CD14-positive monocyte (primary cell): ENCODE results near the gene CAPS. TPM values are rescaled to one million over a fixed set of nuclear protein-coding genes. Genes with fewer than 3 reads are reported as not detected.
A peak's percentile ranks its signal among the peaks of the same experiment; 100 is the strongest.
"Not testable (repeated sequence)": the region's sequence is repeated elsewhere in the genome, so short reads cannot be mapped to it uniquely, and the experiment has no call there.

ENCODE experiments used
- DNase-seq, 3 donors: peaks; one replicate each; pipeline ENCODE4 v3.0.0-alpha.2; 2011 to 2022
- H2AFZ ChIP-seq: 2 replicates; pipeline ENCODE4 v1.6.0; 2012; ENCODE audit warnings: mild to moderate bottlenecking, low read depth, low read length, inconsistent platforms; ENCODE audit not compliant: insufficient read depth, poor library complexity, severe bottlenecking
- H3K27ac ChIP-seq, 2 donors: 1 replicate in 1 of 2; 2 replicates in 1 of 2; pipeline ENCODE4 v1.5.1; 2012 to 2013; ENCODE audit warnings: low read length in 2 of 2, control low read depth in 1 of 2, inconsistent platforms in 1 of 2, low read depth in 1 of 2, mild to moderate bottlenecking in 1 of 2
- H3K27me3 ChIP-seq, 2 donors: one replicate each; pipeline versions ENCODE4 v1.6.0 to v1.6.1; 2011 to 2013; ENCODE audit warnings: low read length in 2 of 2; ENCODE audit not compliant: control insufficient read depth in 2 of 2, insufficient read depth in 2 of 2
- H3K36me3 ChIP-seq, 2 donors: replicated peaks in 1 of 2; 1 replicate in 1 of 2; 2 replicates in 1 of 2; pipeline versions ENCODE4 v1.5.1 to v1.6.1; 2012 to 2013; ENCODE audit warnings: low read length in 2 of 2, control low read depth in 1 of 2, inconsistent platforms in 1 of 2, mild to moderate bottlenecking in 1 of 2; ENCODE audit not compliant: insufficient read depth in 2 of 2, control insufficient read depth in 1 of 2
- H3K4me1 ChIP-seq, 2 donors: 1 replicate in 1 of 2; 2 replicates in 1 of 2; pipeline versions ENCODE4 v1.5.1 to v1.6.1; 2012 to 2013; ENCODE audit warnings: low read length in 2 of 2, control low read depth in 1 of 2, inconsistent platforms in 1 of 2, mild to moderate bottlenecking in 1 of 2, moderate library complexity in 1 of 2; ENCODE audit not compliant: insufficient read depth in 2 of 2, control insufficient read depth in 1 of 2
- H3K4me2 ChIP-seq: replicated peaks from 2 replicates; pipeline ENCODE3; 2012; ENCODE audit warnings: low read length, moderate library complexity, mild to moderate bottlenecking; ENCODE audit not compliant: poor library complexity, severe bottlenecking; ENCODE audit errors: extremely low read depth
- H3K4me3 ChIP-seq, 3 experiments: fragments of 200-600 bp in 1 of 3; sonication (generic) in 1 of 3; replicated peaks in 1 of 3; 1 replicate in 2 of 3; 2 replicates in 1 of 3; pipeline ENCODE4 v1.5.1; 2011 to 2013; ENCODE audit warnings: low read length in 3 of 3, mild to moderate bottlenecking in 3 of 3, control low read depth in 2 of 3, low read depth in 2 of 3, inconsistent platforms in 1 of 3, moderate library complexity in 1 of 3
- H3K79me2 ChIP-seq: 2 replicates; pipeline ENCODE4 v1.6.0; 2012; ENCODE audit warnings: mild to moderate bottlenecking, control low read depth, inconsistent platforms, low read length, moderate library complexity; ENCODE audit not compliant: insufficient read depth
- H3K9ac ChIP-seq: 2 replicates; pipeline ENCODE4 v1.6.0; 2017; ENCODE audit warnings: low read length, mild to moderate bottlenecking; ENCODE audit not compliant: insufficient read depth, poor library complexity, severe bottlenecking
- H3K9me3 ChIP-seq, 2 donors: replicated peaks in 1 of 2; 1 replicate in 1 of 2; 2 replicates in 1 of 2; pipeline versions ENCODE4 v1.5.1 to v1.6.1; 2012 to 2013; ENCODE audit warnings: low read length in 2 of 2, control low read depth in 1 of 2; ENCODE audit not compliant: control insufficient read depth in 1 of 2, insufficient read depth in 1 of 2
- H4K20me1 ChIP-seq: 2 replicates; pipeline ENCODE4 v1.6.0; 2012; ENCODE audit warnings: mild to moderate bottlenecking, low read length, control low read depth, moderate library complexity; ENCODE audit not compliant: insufficient read depth
- H3K27ac Mint-ChIP-seq, 7 donors: one replicate each; pipeline ENCODE4 v1.8.0; 2020; ENCODE audit warnings: mild to moderate bottlenecking in 7 of 7, mixed read lengths in 7 of 7, moderate library complexity in 6 of 7, inconsistent platforms in 2 of 7
- H3K27me3 Mint-ChIP-seq, 3 donors: one replicate each; pipeline ENCODE4 v1.8.0; 2021 to 2022; ENCODE audit warnings: low read depth in 3 of 3, mild to moderate bottlenecking in 3 of 3, mixed read lengths in 3 of 3, moderate library complexity in 3 of 3, inconsistent platforms in 1 of 3
- H3K36me3 Mint-ChIP-seq, 2 donors: one replicate each; pipeline ENCODE4 v1.8.0; 2020; ENCODE audit warnings: mixed read lengths in 2 of 2, inconsistent platforms in 1 of 2, mild to moderate bottlenecking in 1 of 2
- H3K4me1 Mint-ChIP-seq: one replicate; pipeline ENCODE4 v1.8.0; 2020; ENCODE audit warnings: mild to moderate bottlenecking, mixed read lengths
- H3K4me3 Mint-ChIP-seq, 2 donors: one replicate each; pipeline ENCODE4 v1.8.0; 2020; ENCODE audit warnings: mild to moderate bottlenecking in 2 of 2, mixed read lengths in 2 of 2, moderate library complexity in 1 of 2
- H3K9me3 Mint-ChIP-seq, 7 donors: one replicate each; pipeline ENCODE4 v1.8.0; 2020 to 2022; ENCODE audit warnings: mixed read lengths in 7 of 7, mild to moderate bottlenecking in 6 of 7, moderate library complexity in 6 of 7, inconsistent platforms in 2 of 7
- CTCF ChIP-seq: fragments of 200-600 bp; IDR thresholded peaks from one replicate; pipeline ENCODE4 v1.8.0; 2022; ENCODE audit warnings: antibody characterized with exemption, mild to moderate bottlenecking
- WGBS: methylation state at CpG from one replicate; pipeline ENCODE4 v1.1.5; 2013; ENCODE audit warnings: missing lambda C conversion rate; ENCODE audit not compliant: insufficient coverage; 5-methylcytosine and 5-hydroxymethylcytosine counted together
- intact Hi-C, 2 donors: fragments of 100-400 bp; cut with micrococcal nuclease; formaldehyde crosslinking; loops; one replicate each; pipeline versions ENCODE4 v1.15.0 to v1.15.1; 2023
- polyA plus RNA-seq, 3 donors: library from polyadenylated mRNA; depleted of rRNA in 1 of 3; unstranded in 2 of 3; stranded (reverse) in 1 of 3; fragments of 300-500 nt in 2 of 3; fragments of >200 nt in 1 of 3; fragmentation: Illumina TruSeq in 2 of 3; gene quantifications; 1 replicate in 2 of 3; 2 replicates in 1 of 3; pipeline ENCODE4 v1.2.3, GENCODE V29; 2012 to 2021

CAPS gene
- polyA plus RNA-seq, 3 donors, result 0.34 to 34.8 (median 0.72) TPM

GRCh38 chr19:5959260-5960004, 45.4 kb downstream of the CAPS start:
- no peak overlapping the region for H3K4me3 ChIP-seq
- Mint-ChIP-seq H3K27me3 (peaks cover 0 to 2% (median 0%) of the 10 kb centered on the region in 3 donors), H3K27ac (peak overlapping the region in 4 of 7 donors; percentile 15 to 75 (median 52)), H3K9me3 (no peaks in the 10 kb centered on the region), H3K4me3 (no peak overlapping the region), H3K36me3 (peaks cover 19 to 24% of the 10 kb centered on the region in 2 donors), H3K4me1 (peaks cover 48% of the 10 kb centered on the region)
- no peak for DNase-seq
- H4K20me1 ChIP-seq, result peaks cover 97% of the 10 kb centered on the region
- intact Hi-C loops, result no loop called here
- H3K4me2 ChIP-seq, result no peak overlapping the region
- peaks cover 18 to 30% of the 10 kb centered on the region in 2 donors for H3K4me1 ChIP-seq
- 95% methylated on average over 12 of the region's 14 CpGs for WGBS
- peaks cover 3 to 37% of the 10 kb centered on the region in 2 donors for H3K36me3 ChIP-seq
- no peak overlapping the region for H3K9ac ChIP-seq
- H3K27me3 ChIP-seq, result no peaks in the 10 kb centered on the region
- H3K79me2 ChIP-seq, result peaks cover 100% of the 10 kb centered on the region
- no peaks in the 10 kb centered on the region for H3K9me3 ChIP-seq
- TF ChIP-seq CTCF, result no peak
- H2AFZ ChIP-seq, result no peak overlapping the region
- peak overlapping the region in 1 of 2 donors; percentile 52 for H3K27ac ChIP-seq

- H3K9ac ChIP-seq, result no peak overlapping the region
- H3K4me3 ChIP-seq, result no peak overlapping the region
- peaks cover 0 to 2% (median 0%) of the 10 kb centered on the region in 3 donors for H3K27me3 Mint-ChIP-seq
- H3K9me3 Mint-ChIP-seq, result no peaks in the 10 kb centered on the region
- no peaks in the 10 kb centered on the region for H3K9me3 ChIP-seq
- peaks cover 16 to 26% of the 10 kb centered on the region in 2 donors for H3K4me1 ChIP-seq
- peaks cover 41% of the 10 kb centered on the region for H3K4me1 Mint-ChIP-seq
- peaks cover 20 to 31% of the 10 kb centered on the region in 2 donors for H3K36me3 Mint-ChIP-seq
- H3K27ac ChIP-seq, result peak overlapping the region in 1 of 2 donors; percentile 52
- peak overlapping the region in 6 of 7 donors; percentile 29 to 92 (median 64) for H3K27ac Mint-ChIP-seq
- peaks cover 96% of the 10 kb centered on the region for H4K20me1 ChIP-seq
- H2AFZ ChIP-seq, result no peak overlapping the region
- no peak overlapping the region for H3K4me3 Mint-ChIP-seq
- no peak for TF ChIP-seq CTCF
- intact Hi-C loops, result no loop called here
- DNase-seq, result no peak
- no peak overlapping the region for H3K4me2 ChIP-seq
- no peaks in the 10 kb centered on the region for H3K27me3 ChIP-seq
- peaks cover 4 to 42% of the 10 kb centered on the region in 2 donors for H3K36me3 ChIP-seq
- WGBS, result 95% methylated on average over 13 of the region's 18 CpGs
- H3K79me2 ChIP-seq, result peaks cover 99% of the 10 kb centered on the region
These were observed 46.2 kb downstream of the CAPS start for GRCh38 chr19:5960005-5961001.

- peaks cover 13 to 53% of the 10 kb centered on the region in 2 donors for H3K36me3 ChIP-seq
- H3K27me3 Mint-ChIP-seq, H3K9me3 Mint-ChIP-seq, H3K9me3 ChIP-seq, H2AFZ ChIP-seq, intact Hi-C loops, H3K27me3 ChIP-seq, DNase-seq, H3K9ac ChIP-seq: not testable (repeated sequence)
- Mint-ChIP-seq H3K4me3 (peak overlapping the region; percentile 56 to 88), H3K4me1 (peaks cover 39% of the 10 kb centered on the region), H3K27ac (peak overlapping the region; percentile 55 to 92 (median 84)), H3K36me3 (peaks cover 19 to 33% of the 10 kb centered on the region in 2 donors)
- H3K27ac ChIP-seq, result peak overlapping the region; percentile 49 to 77
- H3K4me3 ChIP-seq, result peak overlapping the region in 2 of 3 experiments; percentile 15 to 41
- H3K4me2 ChIP-seq, result peak overlapping the region; percentile 29
- peaks cover 96% of the 10 kb centered on the region for H4K20me1 ChIP-seq
- 57% methylated on average over 5 of the region's 6 CpGs for WGBS
- H3K4me1 ChIP-seq, result peaks cover 16 to 26% of the 10 kb centered on the region in 2 donors
- peaks cover 99% of the 10 kb centered on the region for H3K79me2 ChIP-seq
These were observed 47.6 kb downstream of the CAPS start for GRCh38 chr19:5961641-5961968.
